ENCODE data around the gene RPH3AL. TPM values are rescaled to one million over a fixed set of nuclear protein-coding genes. Genes with fewer than 3 reads are reported as not detected.

RPH3AL gene
- total RNA-seq, 4 donors from 2014 or later: 31.4 to 92.4 (median 48.6) TPM

GRCh38 chr17:266701-267667 is 85.6 kb downstream of the RPH3AL start:
- no peak overlapping the region for H3K4me3 ChIP-seq

GRCh38 chr17:266219-266618 is 86.4 kb downstream of the RPH3AL start:
- TF ChIP-seq CTCF (IDR thresholded peaks at IDR 0.05): no peak
- TF ChIP-seq POLR2A (IDR thresholded peaks at IDR 0.05): no peak
- no peaks in the 10 kb centered on the region for H3K9me3 ChIP-seq
- H3K27me3 ChIP-seq: no peaks in the 10 kb centered on the region
- H3K36me3 ChIP-seq: peaks cover 0 to 17% (median 0%) of the 10 kb centered on the region in 3 donors
- no peak overlapping the region for H3K4me3 ChIP-seq
- H3K27ac ChIP-seq: peak overlapping the region in 2 of 4 donors; percentile 43 to 58
- DNase-seq: peak; percentile 8 to 37 (median 8)
- H3K4me1 ChIP-seq: peaks cover 0 to 6% (median 0%) of the 10 kb centered on the region in 4 donors

More at GRCh38 chr17:266701-267667, 85.6 kb downstream of the RPH3AL start:
- no peaks in the 10 kb centered on the region for H3K27me3 ChIP-seq
- peak overlapping the region in 2 of 4 donors; percentile 43 to 58 for H3K27ac ChIP-seq
- TF ChIP-seq CTCF (IDR thresholded peaks at IDR 0.05): no peak
- TF ChIP-seq POLR2A (IDR thresholded peaks at IDR 0.05): no peak
- DNase-seq: peak; percentile 10 to 43 (median 41)
- H3K9me3 ChIP-seq: no peaks in the 10 kb centered on the region
- peaks cover 0 to 6% (median 0%) of the 10 kb centered on the region in 4 donors for H3K4me1 ChIP-seq
- peaks cover 0 to 17% (median 0%) of the 10 kb centered on the region in 3 donors for H3K36me3 ChIP-seq

GRCh38 chr17:265718-266117 is 86.9 kb downstream of the RPH3AL start:
- Histone ChIP-seq H3K27ac (peak overlapping the region in 1 of 4 donors; percentile 58), H3K4me1 (peaks cover 0 to 6% (median 0%) of the 10 kb centered on the region in 4 donors), H3K27me3 (no peaks in the 10 kb centered on the region), H3K4me3 (no peak overlapping the region), H3K36me3 (peaks cover 0 to 17% (median 0%) of the 10 kb centered on the region in 3 donors), H3K9me3 (no peaks in the 10 kb centered on the region)
- DNase-seq: peak; percentile 10 to 26 (median 25)
- TF ChIP-seq POLR2A (IDR thresholded peaks at IDR 0.05) (no peak), CTCF (IDR thresholded peaks at IDR 0.05) (no peak)

GRCh38 chr17:263773-264172 is 88.8 kb downstream of the RPH3AL start:
- Histone ChIP-seq H3K9me3 (no peaks in the 10 kb centered on the region), H3K27me3 (no peaks in the 10 kb centered on the region), H3K36me3 (peaks cover 0 to 17% (median 0%) of the 10 kb centered on the region in 3 donors), H3K4me3 (no peak overlapping the region), H3K4me1 (peaks cover 0 to 6% (median 0%) of the 10 kb centered on the region in 4 donors), H3K27ac (no peak overlapping the region)
- DNase-seq: peak; percentile 13 to 41 (median 21)
- TF ChIP-seq CTCF (IDR thresholded peaks at IDR 0.05) (no peak), POLR2A (IDR thresholded peaks at IDR 0.05) (no peak)

GRCh38 chr17:263271-263670 is 89.3 kb downstream of the RPH3AL start:
- H3K9me3 ChIP-seq: no peaks in the 10 kb centered on the region
- peak; percentile 5 to 11 (median 8) for DNase-seq

More at GRCh38 chr17:263271-263670, 89.3 kb downstream of the RPH3AL start:
- Histone ChIP-seq H3K27ac (no peak overlapping the region), H3K4me3 (no peak overlapping the region), H3K36me3 (peaks cover 0 to 17% (median 0%) of the 10 kb centered on the region in 3 donors), H3K4me1 (peaks cover 0 to 6% (median 0%) of the 10 kb centered on the region in 4 donors), H3K27me3 (no peaks in the 10 kb centered on the region)
- TF ChIP-seq POLR2A (IDR thresholded peaks at IDR 0.05): no peak
- no peak for TF ChIP-seq CTCF (IDR thresholded peaks at IDR 0.05)

Measured in Peyer's patch (tissue), 4 donors.